Astrocyte (in vitro differentiated cells and primary cell): ENCODE measurements around the gene OR5AC2. TPM values are rescaled to one million over a fixed set of nuclear protein-coding genes. Genes with fewer than 3 reads are reported as not detected.

Experiments used
- DNase-seq: peaks from one replicate; pipeline ENCODE4 v3.0.0-alpha.2; 2010; ENCODE audit warnings: low read depth
- FAIRE-seq: peaks from 2 replicates; lab custom pipeline; 2011; peaks lifted over from hg19 to GRCh38; lab: Jason Lieb, UNC
- H2AFZ ChIP-seq: 2 replicates; pipeline ENCODE4 v1.6.0; 2012; ENCODE audit warnings: low read depth, low read length, inconsistent platforms
- H3K27ac ChIP-seq: 2 replicates; pipeline ENCODE4 v1.5.1; 2011; ENCODE audit warnings: low read depth, low read length, inconsistent platforms
- H3K27me3 ChIP-seq: 2 replicates; pipeline ENCODE4 v1.6.0; 2011; ENCODE audit warnings: low read length, inconsistent platforms; ENCODE audit not compliant: insufficient read depth
- H3K36me3 ChIP-seq: 2 replicates; pipeline ENCODE4 v1.5.1; 2011; ENCODE audit warnings: low read length, inconsistent platforms; ENCODE audit not compliant: insufficient read depth
- H3K4me1 ChIP-seq: 2 replicates; pipeline ENCODE4 v1.5.1; 2011; ENCODE audit warnings: low read length, inconsistent platforms; ENCODE audit not compliant: insufficient read depth
- H3K4me2 ChIP-seq: 2 replicates; pipeline ENCODE4 v1.6.0; 2012; ENCODE audit warnings: low read length, inconsistent platforms
- H3K4me3 ChIP-seq: 2 replicates; pipeline ENCODE4 v1.5.1; 2011; ENCODE audit warnings: low read depth, mild to moderate bottlenecking, low read length, inconsistent platforms; ENCODE audit not compliant: insufficient read depth
- H3K79me2 ChIP-seq: 2 replicates; pipeline ENCODE4 v1.6.0; 2012; ENCODE audit warnings: mild to moderate bottlenecking, low read length, inconsistent platforms; ENCODE audit not compliant: insufficient read depth
- H3K9ac ChIP-seq: 2 replicates; pipeline ENCODE4 v1.6.0; 2012; ENCODE audit warnings: mild to moderate bottlenecking, low read length, inconsistent platforms
- H3K9me3 ChIP-seq: 2 replicates; pipeline ENCODE4 v1.5.1; 2012; ENCODE audit warnings: low read depth, mild to moderate bottlenecking, low read length, inconsistent platforms; ENCODE audit not compliant: insufficient read depth
- H4K20me1 ChIP-seq: 2 replicates; pipeline ENCODE4 v1.6.0; 2012; ENCODE audit warnings: low read length, inconsistent platforms; ENCODE audit not compliant: insufficient read depth
- H3K27ac Mint-ChIP-seq: one replicate; pipeline ENCODE4 v1.8.0; 2021; ENCODE audit warnings: mild to moderate bottlenecking, mixed read lengths; ENCODE audit not compliant: unreplicated experiment
- H3K27me3 Mint-ChIP-seq: one replicate; pipeline ENCODE4 v1.8.0; 2021; ENCODE audit warnings: low read depth, mixed read lengths; ENCODE audit not compliant: unreplicated experiment
- H3K36me3 Mint-ChIP-seq: one replicate; pipeline ENCODE4 v1.8.0; 2021; ENCODE audit warnings: low read depth, mixed read lengths; ENCODE audit not compliant: unreplicated experiment
- H3K4me1 Mint-ChIP-seq: one replicate; pipeline ENCODE4 v1.8.0; 2021; ENCODE audit warnings: low read depth, mixed read lengths; ENCODE audit not compliant: unreplicated experiment
- H3K4me3 Mint-ChIP-seq: one replicate; pipeline ENCODE4 v1.8.0; 2021; ENCODE audit warnings: mild to moderate bottlenecking, moderate library complexity, mixed read lengths; ENCODE audit not compliant: unreplicated experiment
- H3K9me3 Mint-ChIP-seq: one replicate; pipeline ENCODE4 v1.8.0; 2021; ENCODE audit warnings: mild to moderate bottlenecking, mixed read lengths; ENCODE audit not compliant: unreplicated experiment
- EZH2 ChIP-seq: IDR thresholded peaks from 2 replicates; pipeline ENCODE4 v1.6.1; 2012; ENCODE audit warnings: mild to moderate bottlenecking, low read length, inconsistent platforms; ENCODE audit not compliant: insufficient read depth
- total RNA-seq: library from RNA; stranded (reverse); gene quantifications from 2 replicates; pipeline ENCODE4 v1.2.1, GENCODE V29; 2021
- TF ChIP-seq, protein P1 (sequence below): IDR thresholded peaks from 2 replicates; pipeline ENCODE4 v1.5.1; 2011; ENCODE audit warnings: low read depth, mild to moderate bottlenecking, inconsistent platforms, low read length, moderate library complexity; ENCODE audit not compliant: insufficient read depth

The OR5AC2 gene
- total RNA-seq, 1 donor from 2014 or later: not detected

DNA sequence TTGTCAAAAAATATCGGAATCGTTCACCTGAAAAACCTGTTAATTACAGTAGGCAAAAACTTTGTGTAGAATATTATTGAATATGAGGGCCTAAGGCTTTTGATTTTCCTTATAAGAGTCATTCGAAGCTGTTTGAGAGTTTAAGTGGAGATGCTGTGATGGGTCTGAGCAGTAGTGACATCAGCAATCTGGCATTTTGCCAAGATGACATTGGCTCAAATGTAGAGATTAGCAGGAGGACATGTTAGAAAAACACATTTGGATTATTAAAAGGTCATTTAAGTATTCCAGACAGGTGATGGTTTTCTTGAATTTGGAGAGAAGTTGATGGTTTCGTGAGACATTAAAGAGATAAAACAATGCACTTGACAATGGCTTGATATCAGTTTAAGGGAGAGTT, 12.9 kb downstream of the OR5AC2 start:
- H3K4me3 Mint-ChIP-seq: no peak overlapping the region
- no peak overlapping the region for H3K27ac Mint-ChIP-seq
- no peak overlapping the region for H3K4me3 ChIP-seq
- H3K4me1 ChIP-seq: no peaks in the 10 kb centered on the region
- no peak overlapping the region for H2AFZ ChIP-seq
- H3K27me3 ChIP-seq: no peaks in the 10 kb centered on the region
- no peak for DNase-seq
- H4K20me1 ChIP-seq: no peaks in the 10 kb centered on the region
- H3K9me3 Mint-ChIP-seq: peaks cover 3% of the 10 kb centered on the region
- H3K9ac ChIP-seq: no peak overlapping the region
- no peaks in the 10 kb centered on the region for H3K36me3 Mint-ChIP-seq
- no peak overlapping the region for H3K27ac ChIP-seq
- H3K4me1 Mint-ChIP-seq: peaks cover 3% of the 10 kb centered on the region
- no peaks in the 10 kb centered on the region for H3K36me3 ChIP-seq
- no peak overlapping the region for H3K4me2 ChIP-seq
- H3K27me3 Mint-ChIP-seq: no peaks in the 10 kb centered on the region
- no peaks in the 10 kb centered on the region for H3K9me3 ChIP-seq
- TF ChIP-seq EZH2: no peak
- TF ChIP-seq, protein P1, sequence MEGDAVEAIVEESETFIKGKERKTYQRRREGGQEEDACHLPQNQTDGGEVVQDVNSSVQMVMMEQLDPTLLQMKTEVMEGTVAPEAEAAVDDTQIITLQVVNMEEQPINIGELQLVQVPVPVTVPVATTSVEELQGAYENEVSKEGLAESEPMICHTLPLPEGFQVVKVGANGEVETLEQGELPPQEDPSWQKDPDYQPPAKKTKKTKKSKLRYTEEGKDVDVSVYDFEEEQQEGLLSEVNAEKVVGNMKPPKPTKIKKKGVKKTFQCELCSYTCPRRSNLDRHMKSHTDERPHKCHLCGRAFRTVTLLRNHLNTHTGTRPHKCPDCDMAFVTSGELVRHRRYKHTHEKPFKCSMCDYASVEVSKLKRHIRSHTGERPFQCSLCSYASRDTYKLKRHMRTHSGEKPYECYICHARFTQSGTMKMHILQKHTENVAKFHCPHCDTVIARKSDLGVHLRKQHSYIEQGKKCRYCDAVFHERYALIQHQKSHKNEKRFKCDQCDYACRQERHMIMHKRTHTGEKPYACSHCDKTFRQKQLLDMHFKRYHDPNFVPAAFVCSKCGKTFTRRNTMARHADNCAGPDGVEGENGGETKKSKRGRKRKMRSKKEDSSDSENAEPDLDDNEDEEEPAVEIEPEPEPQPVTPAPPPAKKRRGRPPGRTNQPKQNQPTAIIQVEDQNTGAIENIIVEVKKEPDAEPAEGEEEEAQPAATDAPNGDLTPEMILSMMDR: no peak
- H3K79me2 ChIP-seq: no peaks in the 10 kb centered on the region
- FAIRE-seq: no peak

GRCh38 chr3:98108162-98108561, 21.2 kb downstream of the OR5AC2 start:
- no peaks in the 10 kb centered on the region for H3K4me1 Mint-ChIP-seq
- H3K27ac Mint-ChIP-seq: no peak overlapping the region
- Histone ChIP-seq H2AFZ (no peak overlapping the region), H3K9me3 (no peaks in the 10 kb centered on the region), H3K9ac (no peak overlapping the region), H3K36me3 (no peaks in the 10 kb centered on the region), H3K4me1 (no peaks in the 10 kb centered on the region), H3K4me2 (no peak overlapping the region), H3K4me3 (no peak overlapping the region), H4K20me1 (no peaks in the 10 kb centered on the region), H3K27me3 (no peaks in the 10 kb centered on the region), H3K79me2 (no peaks in the 10 kb centered on the region), H3K27ac (no peak overlapping the region)
- no peak overlapping the region for H3K4me3 Mint-ChIP-seq
- FAIRE-seq (no peak), DNase-seq (no peak)
- H3K36me3 Mint-ChIP-seq: no peaks in the 10 kb centered on the region
- no peaks in the 10 kb centered on the region for H3K27me3 Mint-ChIP-seq
- H3K9me3 Mint-ChIP-seq: peaks cover 2% of the 10 kb centered on the region
- TF ChIP-seq, protein P1: no peak
- TF ChIP-seq EZH2: no peak

DNA sequence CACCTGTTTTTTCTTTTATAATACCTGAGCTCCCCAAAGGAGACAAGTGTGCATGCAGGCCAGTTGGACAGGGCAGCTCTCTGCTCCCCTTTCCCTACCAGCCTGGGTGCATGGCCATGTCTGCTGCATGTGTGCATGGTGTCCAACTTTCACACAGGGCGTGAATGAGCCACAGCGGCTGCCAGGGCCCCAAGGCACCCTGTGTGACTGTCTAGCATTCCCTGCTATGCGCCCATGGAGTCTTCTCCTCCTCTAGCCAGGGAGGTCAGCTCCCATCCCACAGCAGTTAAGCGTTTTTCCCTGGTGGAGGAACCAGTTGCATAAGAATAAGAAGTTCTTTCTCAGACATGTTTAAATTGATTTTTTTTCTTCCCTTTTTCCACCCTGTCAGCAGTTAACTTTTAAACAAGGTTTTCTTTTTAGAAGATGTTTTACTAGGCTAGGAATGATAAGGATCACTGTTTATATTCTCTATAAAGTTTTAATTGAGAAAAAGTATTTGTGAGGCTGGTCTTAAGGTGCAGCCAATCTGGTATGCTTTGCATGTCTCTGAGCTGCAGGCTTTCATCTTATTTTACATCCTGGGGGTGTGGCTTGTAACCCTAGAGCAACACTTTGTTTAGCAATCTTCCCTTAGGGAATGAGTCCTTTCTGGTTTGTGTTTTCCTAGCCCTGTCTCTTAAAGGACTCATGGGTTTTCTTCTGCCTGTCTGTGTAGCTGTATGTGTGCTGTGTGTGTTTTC, 23.0 kb downstream of the OR5AC2 start:
- no peak for FAIRE-seq
- H3K36me3 ChIP-seq: no peaks in the 10 kb centered on the region
- H3K27ac Mint-ChIP-seq: no peak overlapping the region
- no peak for TF ChIP-seq EZH2
- TF ChIP-seq, protein P1: no peak
- H3K27me3 Mint-ChIP-seq: no peaks in the 10 kb centered on the region
- no peaks in the 10 kb centered on the region for H3K27me3 ChIP-seq
- DNase-seq: no peak
- no peak overlapping the region for H3K27ac ChIP-seq
- no peaks in the 10 kb centered on the region for H3K36me3 Mint-ChIP-seq
- no peaks in the 10 kb centered on the region for H4K20me1 ChIP-seq
- no peak overlapping the region for H3K4me3 ChIP-seq
- peaks cover 4% of the 10 kb centered on the region for H3K9me3 ChIP-seq
- no peak overlapping the region for H3K9ac ChIP-seq
- no peak overlapping the region for H3K4me3 Mint-ChIP-seq
- H3K4me1 Mint-ChIP-seq: no peaks in the 10 kb centered on the region
- no peak overlapping the region for H2AFZ ChIP-seq
- peaks cover 5% of the 10 kb centered on the region for H3K9me3 Mint-ChIP-seq
- H3K4me1 ChIP-seq: no peaks in the 10 kb centered on the region
- no peak overlapping the region for H3K4me2 ChIP-seq
- no peaks in the 10 kb centered on the region for H3K79me2 ChIP-seq
